NCI-H69 (cell line): ENCODE data around the gene FNDC3A.
"Not testable (repeated sequence)": the region's sequence is repeated elsewhere in the genome, so short reads cannot be mapped to it uniquely, and the experiment has no call there.

Experiments
- DNase-seq: peaks from one replicate; lab custom pipeline; 2025; lab: John Stamatoyannopoulos, UW

FNDC3A gene

GRCh38 chr13:49148405-49148804 is 172.7 kb downstream of the FNDC3A start:
- no peak for DNase-seq

- not testable (repeated sequence) for DNase-seq
These were observed 182.4 kb downstream of the FNDC3A start for GRCh38 chr13:49157955-49158584.

DNA sequence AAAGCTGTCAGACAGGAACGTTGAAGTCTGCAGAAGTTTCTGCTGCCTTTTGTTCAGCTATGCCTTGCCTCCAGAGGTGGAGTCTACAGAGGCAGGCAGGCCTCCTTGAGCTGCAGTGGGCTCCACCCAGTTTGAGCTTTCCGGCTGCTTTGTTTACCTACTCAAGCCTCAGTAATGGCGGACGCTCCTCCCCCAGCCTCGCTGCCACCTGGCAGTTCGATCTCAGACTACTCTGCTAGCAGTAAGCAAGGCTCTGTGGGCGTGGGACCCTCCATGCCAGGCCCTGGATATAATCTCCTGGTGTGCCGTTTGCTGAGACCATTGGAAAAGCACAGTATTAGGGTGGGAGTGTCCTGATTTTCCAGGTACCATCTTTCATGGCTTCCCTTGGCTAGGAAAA is 187.4 kb downstream of the FNDC3A start:
- DNase-seq, result not testable (repeated sequence)

DNA sequence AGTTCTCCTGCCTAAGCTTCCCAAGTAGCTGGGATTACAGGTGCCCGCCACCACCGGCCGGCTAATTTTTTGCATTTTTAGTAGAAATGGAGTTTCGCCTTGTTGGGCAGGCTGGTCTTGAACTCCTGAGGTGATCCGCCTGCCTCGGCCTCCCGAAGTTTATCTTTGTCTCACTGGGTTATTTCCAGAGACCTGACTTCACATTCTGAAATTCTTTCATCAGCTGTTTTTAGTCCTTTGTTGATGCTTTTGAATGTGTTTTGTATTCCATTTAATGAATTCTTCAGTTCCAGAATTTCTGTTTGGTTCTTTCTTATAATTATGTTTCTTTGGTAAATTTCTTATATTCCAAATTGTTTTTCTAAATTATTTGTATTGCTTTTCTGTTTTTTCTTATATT is 189.0 kb downstream of the FNDC3A start:
- no peak for DNase-seq

- no peak for DNase-seq
These were observed 190.4 kb downstream of the FNDC3A start for GRCh38 chr13:49165798-49166752.

DNA sequence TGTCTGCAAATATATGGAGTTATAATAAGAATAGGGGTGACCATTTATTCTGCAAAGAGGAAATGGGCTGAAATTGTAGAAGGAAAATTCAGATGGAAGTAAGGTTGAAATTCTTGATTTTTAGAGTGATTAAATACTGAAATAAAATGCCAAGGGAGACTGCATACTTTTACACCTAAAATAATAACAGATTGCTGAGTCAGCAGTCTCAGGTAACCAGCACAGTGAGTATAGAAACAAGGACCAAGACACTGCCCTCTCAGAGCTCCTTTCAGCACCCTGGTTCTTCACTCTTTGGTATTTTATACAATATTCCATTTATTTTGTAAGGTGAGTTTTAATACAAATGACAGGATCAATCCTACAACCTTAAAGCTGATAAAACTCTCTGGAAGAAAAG is 195.6 kb downstream of the FNDC3A start:
- DNase-seq, result no peak

GRCh38 chr13:49183672-49184325 is 208.1 kb downstream of the FNDC3A start:
- no peak for DNase-seq

DNA sequence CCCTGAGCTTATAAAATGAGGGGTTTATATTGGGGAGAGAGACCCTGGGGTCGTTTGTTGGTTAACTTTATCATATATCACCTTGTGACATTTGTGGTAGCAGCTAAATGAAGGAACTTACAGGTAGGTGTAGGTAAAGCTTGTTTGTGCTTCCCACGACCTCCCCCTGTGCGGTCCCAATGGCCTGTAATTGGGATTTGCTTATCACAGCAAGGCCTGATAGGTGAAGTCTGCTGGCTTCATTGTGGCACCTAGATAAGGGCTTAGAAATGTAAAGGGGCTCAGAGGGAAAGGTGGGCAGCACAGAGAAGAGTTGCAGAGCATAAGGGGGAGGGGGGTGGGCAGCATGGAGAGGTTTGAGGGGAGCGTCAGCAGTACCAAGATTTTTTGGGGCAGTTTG is 208.9 kb downstream of the FNDC3A start:
- DNase-seq, result no peak

- DNase-seq, result no peak
These were observed 209.6 kb downstream of the FNDC3A start for GRCh38 chr13:49185264-49185663.

- DNase-seq, result peak; percentile 10
These were observed 215.2 kb downstream of the FNDC3A start for GRCh38 chr13:49190901-49191300.

- DNase-seq, result no peak
These were observed 230.9 kb downstream of the FNDC3A start for GRCh38 chr13:49206641-49207040.

DNA sequence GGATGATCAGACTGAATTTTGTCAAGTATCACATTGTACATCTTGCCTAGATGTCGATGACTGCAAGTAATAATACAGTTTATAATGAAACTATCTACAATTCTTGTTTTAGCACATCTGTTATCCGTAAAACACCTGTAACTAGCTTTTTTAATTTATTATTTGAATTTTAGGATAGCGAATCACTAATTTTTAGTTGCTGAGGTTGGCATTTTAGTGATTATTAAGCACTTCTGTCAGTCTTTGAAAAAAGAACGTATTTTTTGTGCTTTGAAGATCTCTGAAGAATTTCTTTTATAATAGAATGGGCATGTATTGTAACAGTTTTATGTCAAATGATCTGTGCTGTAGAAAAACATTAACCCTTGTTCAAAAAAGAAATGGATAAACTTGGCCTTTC is 232.9 kb downstream of the FNDC3A start:
- DNase-seq, result no peak

- no peak for DNase-seq
These were observed 234.4 kb downstream of the FNDC3A start for GRCh38 chr13:49210114-49210513.

- no peak for DNase-seq
These were observed 235.0 kb downstream of the FNDC3A start for GRCh38 chr13:49210669-49211068.

DNA sequence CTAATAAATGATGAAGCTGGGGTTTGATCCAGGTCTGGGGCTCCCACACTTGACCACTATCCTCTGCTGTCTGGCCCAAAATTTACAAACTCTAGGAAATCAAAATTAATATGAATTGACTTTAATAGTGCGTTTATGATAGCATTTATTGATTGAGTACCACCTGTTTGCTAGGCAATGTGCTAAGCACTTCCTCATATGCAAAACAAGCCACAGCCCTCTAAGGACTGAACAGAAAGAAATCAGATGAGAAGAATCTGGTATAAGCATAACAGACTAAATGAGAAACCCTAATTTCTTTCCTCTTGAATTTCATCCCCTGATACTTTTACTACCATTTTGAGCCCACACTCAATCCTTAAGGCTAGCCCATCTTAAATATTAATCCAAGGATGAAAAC is 237.8 kb downstream of the FNDC3A start:
- DNase-seq, result no peak

DNA sequence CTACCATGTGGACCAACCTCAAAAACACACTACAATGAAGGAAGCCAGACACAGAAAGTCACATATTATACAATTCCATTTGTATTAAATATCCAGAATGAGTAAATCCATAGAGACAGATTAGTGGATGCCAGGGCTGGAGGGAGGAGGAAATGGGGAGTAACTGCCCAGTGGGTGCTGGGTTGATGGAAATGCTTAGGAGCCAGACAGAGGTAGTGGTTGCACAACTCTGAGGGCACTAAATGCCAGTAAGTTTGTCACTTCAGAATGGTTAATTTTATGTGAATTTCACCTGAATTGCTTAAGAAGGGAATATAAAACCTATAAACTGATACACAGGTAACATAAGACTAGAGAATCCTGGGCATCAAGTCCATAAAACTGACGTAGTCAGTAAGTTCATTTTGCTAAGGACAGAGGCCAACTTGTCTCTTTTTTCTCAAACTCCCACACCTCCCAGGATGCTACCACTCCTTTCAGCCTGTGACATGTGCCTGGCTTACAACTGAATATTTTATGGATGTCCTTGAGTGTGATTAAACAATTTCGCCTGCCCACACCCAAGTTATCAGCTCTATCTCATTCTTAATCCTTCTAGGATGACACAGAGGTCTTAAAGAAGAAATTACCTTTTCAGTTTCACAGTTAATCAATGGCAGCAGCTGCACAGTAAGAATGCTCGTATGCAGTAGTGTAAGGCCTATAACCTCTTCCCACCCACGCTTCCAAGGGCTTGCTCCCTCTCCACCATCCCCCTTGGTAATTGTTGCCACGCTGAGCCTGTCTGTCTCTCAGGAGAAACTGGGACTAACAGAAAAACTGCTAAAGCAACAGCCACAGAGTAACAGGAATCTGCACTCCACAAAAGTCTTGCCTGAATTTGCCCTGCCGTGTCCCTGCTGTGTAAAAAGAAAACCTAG is 238.5 kb downstream of the FNDC3A start:
- no peak for DNase-seq

GRCh38 chr13:49214917-49215376 is 239.2 kb downstream of the FNDC3A start:
- peak; percentile 33 for DNase-seq

GRCh38 chr13:49216334-49216733 is 240.6 kb downstream of the FNDC3A start:
- DNase-seq, result no peak

DNA sequence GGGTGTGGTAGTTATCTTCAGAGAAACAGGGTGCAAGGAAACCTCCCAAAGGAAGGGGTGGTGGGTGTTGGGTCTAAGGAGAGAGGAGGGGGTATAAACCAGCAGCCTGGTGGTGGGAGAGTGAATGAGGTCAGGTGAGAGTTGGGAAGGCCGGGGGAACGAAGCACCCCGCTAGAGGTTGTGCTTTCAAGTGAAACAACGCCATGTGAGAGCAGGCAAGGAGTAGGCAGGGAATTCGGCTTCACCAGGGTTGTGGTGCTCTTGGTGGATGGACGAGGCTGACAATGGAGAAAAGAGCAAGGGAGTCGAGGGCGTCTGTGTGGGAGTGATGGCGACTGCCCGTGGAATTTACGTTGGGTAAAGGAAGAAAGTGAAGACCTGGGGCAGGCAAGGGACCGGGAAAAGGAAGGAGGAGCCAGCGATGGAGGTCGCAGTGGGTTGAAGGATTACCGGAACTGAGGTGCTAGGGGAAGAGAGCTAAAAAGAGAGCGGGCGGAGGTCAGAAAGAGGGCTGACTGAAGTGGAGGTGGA is 242.3 kb downstream of the FNDC3A start:
- no peak for DNase-seq

GRCh38 chr13:49218493-49219051 is 242.9 kb downstream of the FNDC3A start:
- DNase-seq, result no peak

DNA sequence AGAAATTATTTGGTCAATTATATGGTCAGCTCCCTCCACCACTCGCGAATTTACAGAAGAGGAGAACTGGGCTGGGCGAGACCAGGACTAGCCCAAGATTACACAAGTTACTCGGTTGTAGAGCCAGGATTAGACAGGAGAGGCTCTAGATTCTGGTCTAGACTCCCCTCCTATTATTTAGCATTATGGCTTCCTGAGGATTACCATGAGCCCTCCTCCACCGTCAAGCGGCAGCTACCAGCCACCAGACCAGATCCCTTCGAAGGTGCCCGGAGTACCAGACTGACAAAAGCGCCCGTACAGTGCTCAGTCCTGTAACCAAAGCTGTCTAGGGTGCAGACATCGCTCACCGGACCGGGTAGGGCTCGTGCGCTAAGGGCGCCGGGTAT is 243.9 kb downstream of the FNDC3A start:
- DNase-seq, result no peak
